ENCODE data around the gene GET3. TPM values are rescaled to one million over a fixed set of nuclear protein-coding genes. Genes with fewer than 3 reads are reported as not detected.
A peak's percentile ranks its signal among the peaks of the same experiment; 100 is the strongest.

GET3 gene
- total and polyA plus RNA-seq, 2 of the 13 experiments (the other 11 are each of a cell fraction or from before 2014, with no cell fraction given) = 57.7 to 59.4 TPM

- no peak for TF ChIP-seq ZBTB40 (IDR thresholded peaks at IDR 0.05)
- TF ChIP-seq ZBTB40 (CRISPR knock-in tag; IDR thresholded peaks at IDR 0.05) = no peak
- TF ChIP-seq ELF4 (CRISPR knock-in tag; IDR thresholded peaks at IDR 0.05; ENCODE audit: borderline replicate concordance) = no peak
- no peak for TF ChIP-seq ZNF660 (CRISPR knock-in tag; IDR thresholded peaks at IDR 0.05; ENCODE audit: borderline replicate concordance, low read depth)
- TF ChIP-seq RFXAP (CRISPR knock-in tag; IDR thresholded peaks at IDR 0.05; ENCODE audit: borderline replicate concordance) = peak; percentile 97
- TF ChIP-seq ZNF552 (CRISPR knock-in tag; IDR thresholded peaks at IDR 0.05; ENCODE audit: borderline replicate concordance) = no peak
- TF ChIP-seq ZNF577 (CRISPR knock-in tag; IDR thresholded peaks at IDR 0.05; ENCODE audit: borderline replicate concordance, low read depth) = no peak
- no peak for TF ChIP-seq PLRG1 (conservative IDR thresholded peaks at IDR 0.05)
- TF ChIP-seq GZF1 (CRISPR knock-in tag; IDR thresholded peaks at IDR 0.05) = no peak
- TF ChIP-seq ZNF205 (CRISPR knock-in tag; IDR thresholded peaks at IDR 0.05) = no peak
- TF ChIP-seq SRSF9 (IDR thresholded peaks at IDR 0.05; ENCODE audit: borderline replicate concordance, insufficient read depth, low read depth, low read length, poor library complexity, severe bottlenecking) = no peak
- 0 out of 2 replicates have a peak, but pooled peaks have one; percentile 25 for TF ChIP-seq ZBTB33 (CRISPR knock-in tag; IDR thresholded peaks at IDR 0.05)
- TF ChIP-seq ZNF788 (CRISPR knock-in tag; IDR thresholded peaks at IDR 0.05; ENCODE audit: borderline replicate concordance) = peak; percentile 67; the same call in 1 of the 2 replicates
- no peak for TF ChIP-seq ZNF33B (CRISPR knock-in tag; IDR thresholded peaks at IDR 0.05)
- TF ChIP-seq ZNF430 (CRISPR knock-in tag; IDR thresholded peaks at IDR 0.05) = no peak
- TF ChIP-seq DMAP1 (CRISPR knock-in tag; IDR thresholded peaks at IDR 0.05) = peak; percentile 71
Measured at GRCh38 chr19:12736995-12737834, at the start of gene GET3 (continued).

All from HepG2 (cell line).